Mesendoderm (in vitro differentiated cells): ENCODE data around the gene HAUS1. TPM values are rescaled to one million over a fixed set of nuclear protein-coding genes. Genes with fewer than 3 reads are reported as not detected.

Experiments used
- DNase-seq: peaks from one replicate; pipeline ENCODE4 v3.0.0; 2013
- H2AK5ac ChIP-seq: 2 replicates; pipeline ENCODE4 v1.6.1; 2013; ENCODE audit warnings: low read length, inconsistent platforms
- H2BK120ac ChIP-seq: 2 replicates; pipeline ENCODE4 v1.6.1; 2013; ENCODE audit warnings: low read depth, mild to moderate bottlenecking, low read length, moderate library complexity, mixed read lengths
- H2BK15ac ChIP-seq: replicated peaks from 2 replicates; pipeline ENCODE4 v1.6.1; 2013; ENCODE audit warnings: low read depth, mild to moderate bottlenecking, moderate library complexity
- H2BK5ac ChIP-seq: 2 replicates; pipeline ENCODE4 v1.6.1; 2013; ENCODE audit warnings: low read length, inconsistent platforms
- H3K18ac ChIP-seq: 2 replicates; pipeline ENCODE4 v1.6.1; 2013; ENCODE audit warnings: mild to moderate bottlenecking, low read length, mixed read lengths
- H3K23ac ChIP-seq: one replicate; pipeline ENCODE4 v1.6.1; 2013; ENCODE audit warnings: low read length
- H3K27ac ChIP-seq: 2 replicates; pipeline ENCODE4 v1.5.1; 2013; ENCODE audit warnings: low read depth, mild to moderate bottlenecking, inconsistent platforms, low read length, moderate library complexity
- H3K27me3 ChIP-seq: 2 replicates; pipeline ENCODE4 v1.6.1; 2013; ENCODE audit warnings: low read length, control low read depth, mild to moderate bottlenecking, inconsistent platforms; ENCODE audit not compliant: insufficient read depth, poor library complexity
- H3K36me3 ChIP-seq: 2 replicates; pipeline ENCODE4 v1.6.1; 2013; ENCODE audit warnings: low read length, inconsistent platforms; ENCODE audit not compliant: control insufficient read depth, insufficient read depth
- H3K4ac ChIP-seq: one replicate; pipeline ENCODE4 v1.6.1; 2013; ENCODE audit warnings: low read depth, mild to moderate bottlenecking, low read length, moderate library complexity
- H3K4me1 ChIP-seq: 2 replicates; pipeline ENCODE4 v1.6.1; 2013; ENCODE audit warnings: low read depth, low read length, inconsistent platforms; ENCODE audit not compliant: control insufficient read depth
- H3K4me2 ChIP-seq: 2 replicates; pipeline ENCODE4 v1.6.1; 2013; ENCODE audit warnings: low read length
- H3K4me3 ChIP-seq: 2 replicates; pipeline ENCODE4 v1.5.1; 2013; ENCODE audit warnings: mild to moderate bottlenecking, low read length
- H3K56ac ChIP-seq: one replicate; pipeline ENCODE4 v1.6.1; 2013; ENCODE audit warnings: low read length
- H3K79me1 ChIP-seq: 2 replicates; pipeline ENCODE4 v1.6.1; 2013; ENCODE audit warnings: low read length, inconsistent platforms
- H3K79me2 ChIP-seq: 2 replicates; pipeline ENCODE4 v1.6.1; 2013; ENCODE audit warnings: mild to moderate bottlenecking, low read length; ENCODE audit not compliant: control insufficient read depth, insufficient read depth
- H3K9ac ChIP-seq: 2 replicates; pipeline ENCODE4 v1.6.1; 2013; ENCODE audit warnings: low read length, inconsistent platforms
- H4K5ac ChIP-seq: one replicate; pipeline ENCODE4 v1.6.1; 2013; ENCODE audit warnings: low read length
- H4K8ac ChIP-seq: one replicate; pipeline ENCODE4 v1.6.1; 2013; ENCODE audit warnings: low read depth, mild to moderate bottlenecking, control low read depth, low read length, moderate library complexity
- WGBS: extraction: QIAGEN DNeasy Blood & Tissue Kit; methylation state at CpG from one replicate; pipeline ENCODE4 v1.1.7; 2013; ENCODE audit warnings: low lambda C conversion rate, missing lambda C conversion rate; ENCODE audit not compliant: insufficient coverage; ENCODE audit errors: extremely low coverage; 5-methylcytosine and 5-hydroxymethylcytosine counted together
- small RNA-seq: library from polyadenylated mRNA; stranded (forward); fragments of <200 nt; extraction: miRNeasy Mini kit (QIAGEN cat#:217004); gene quantifications from one replicate; pipeline ENCODE3, GENCODE V24; 2013; ENCODE audit not compliant: insufficient read depth

Gene HAUS1

DNA sequence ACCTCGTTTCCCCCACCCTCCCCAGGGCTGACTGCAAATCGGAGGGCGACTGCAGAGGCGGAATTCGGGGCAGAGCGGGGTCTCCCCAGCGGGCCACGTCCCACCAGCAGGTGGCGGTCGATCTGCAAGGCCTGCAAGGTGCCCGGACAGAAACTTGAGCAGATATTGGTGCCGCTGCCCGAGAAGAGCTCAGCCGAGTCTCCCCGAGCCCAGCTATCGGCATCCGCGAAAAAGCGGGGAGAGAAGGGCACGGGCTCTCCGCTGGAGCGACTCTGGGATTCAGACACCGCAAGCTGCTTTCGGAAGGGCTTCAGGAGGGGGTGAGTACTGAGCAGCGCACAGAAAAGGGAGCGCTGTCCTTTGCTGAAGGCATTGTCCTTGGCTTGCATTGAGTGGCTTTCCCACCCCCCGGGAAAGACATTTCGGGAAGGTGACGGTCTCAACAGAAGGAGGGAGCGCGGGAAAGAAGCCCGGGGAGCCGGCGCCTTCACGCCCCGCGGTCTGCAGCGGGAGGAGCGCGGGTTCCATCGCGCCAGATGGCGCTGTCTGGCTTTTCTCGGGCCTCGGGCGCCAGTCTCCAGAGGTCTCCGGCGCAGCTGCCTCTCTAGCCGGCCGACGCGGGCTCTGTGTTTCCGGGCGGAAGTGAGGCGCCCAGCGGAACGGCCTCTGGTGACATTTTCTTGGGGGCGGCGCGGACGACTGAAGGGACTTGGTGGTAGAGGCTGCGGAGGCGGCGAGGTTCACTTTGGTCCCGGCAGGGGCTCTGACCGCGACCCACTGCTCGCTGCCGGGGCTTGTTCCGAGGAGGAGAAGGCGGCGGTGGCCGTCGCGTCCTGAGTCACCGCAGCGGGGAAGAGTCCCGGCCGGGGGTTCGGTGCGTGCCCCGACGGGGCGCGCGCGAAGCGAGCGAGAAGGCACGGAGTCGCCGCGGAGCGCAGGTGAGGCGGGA is 69.5 kb downstream of the HAUS1 start:
- peaks cover 4% of the 10 kb centered on the region for H3K79me1 ChIP-seq
- H3K27ac ChIP-seq: peak overlapping the region; percentile 60
- H3K4ac ChIP-seq: peak overlapping the region; percentile 74
- peak; percentile 98 for DNase-seq
- no peak overlapping the region for H4K5ac ChIP-seq
- H3K36me3 ChIP-seq: no peaks in the 10 kb centered on the region
- peak overlapping the region; percentile 43 for H3K4me2 ChIP-seq
- H2AK5ac ChIP-seq: no peak overlapping the region
- H3K27me3 ChIP-seq: no peaks in the 10 kb centered on the region
- H3K18ac ChIP-seq: peak overlapping the region; percentile 41
- H2BK5ac ChIP-seq: no peak overlapping the region
- peak overlapping the region; percentile 86 for H3K4me3 ChIP-seq
- peak overlapping the region; percentile 9 for H2BK120ac ChIP-seq
- H3K4me1 ChIP-seq: no peaks in the 10 kb centered on the region
- H3K23ac ChIP-seq: no peak overlapping the region
- no CpG with 5 or more reads among the region's 95 CpGs for WGBS
- H3K56ac ChIP-seq: peak overlapping the region; percentile 97
- H3K79me2 ChIP-seq: peaks cover 27% of the 10 kb centered on the region
- no peak overlapping the region for H4K8ac ChIP-seq
- H3K9ac ChIP-seq: peak overlapping the region; percentile 83
- no peak overlapping the region for H2BK15ac ChIP-seq

DNA sequence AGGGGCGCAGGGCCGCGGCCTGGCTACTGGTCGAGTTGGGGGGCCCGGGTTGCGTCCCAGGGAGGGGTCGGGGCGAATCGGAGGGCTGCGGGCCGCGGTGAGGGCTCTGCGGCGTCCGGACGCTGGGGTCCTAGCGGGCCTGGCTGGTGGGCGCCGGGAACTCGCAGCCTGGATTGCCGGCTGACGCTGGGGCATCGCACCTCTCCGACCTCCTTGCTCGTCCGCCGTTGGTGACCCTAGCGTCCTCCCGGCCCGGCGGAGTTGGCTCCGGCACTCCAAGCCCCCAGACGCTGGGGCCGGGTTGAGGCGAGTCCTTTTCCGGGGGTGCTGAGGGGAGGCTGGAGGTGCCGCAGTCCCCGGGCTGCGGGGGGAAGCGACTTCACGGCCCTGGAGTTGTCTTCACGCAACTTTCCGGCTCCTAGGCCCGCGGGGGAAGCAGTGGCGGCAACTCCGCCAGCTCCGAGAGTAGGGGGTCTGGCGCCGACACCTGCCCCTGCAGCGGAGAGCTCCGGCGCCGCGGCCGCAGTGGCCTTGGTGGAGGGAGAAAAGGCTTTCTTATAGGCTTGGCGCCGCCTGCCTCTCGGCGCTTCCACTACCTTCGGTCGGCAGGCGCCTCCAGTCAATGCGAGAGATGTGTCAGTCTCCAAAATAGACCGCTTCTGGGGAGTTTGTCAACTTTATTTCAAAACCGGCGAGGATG is 70.3 kb downstream of the HAUS1 start:
- peak overlapping the region; percentile 5 for H3K4ac ChIP-seq
- peak; percentile 71 for DNase-seq
- H2BK5ac ChIP-seq: no peak overlapping the region
- H3K79me1 ChIP-seq: peaks cover 4% of the 10 kb centered on the region
- peak overlapping the region; percentile 60 for H3K27ac ChIP-seq
- H2AK5ac ChIP-seq: no peak overlapping the region
- H3K18ac ChIP-seq: peak overlapping the region; percentile 33
- no peaks in the 10 kb centered on the region for H3K4me1 ChIP-seq
- no peaks in the 10 kb centered on the region for H3K36me3 ChIP-seq
- peak overlapping the region; percentile 83 for H3K9ac ChIP-seq
- no peak overlapping the region for H4K8ac ChIP-seq
- H4K5ac ChIP-seq: no peak overlapping the region
- no peak overlapping the region for H2BK120ac ChIP-seq
- peak overlapping the region; percentile 97 for H3K56ac ChIP-seq
- H3K4me2 ChIP-seq: peak overlapping the region; percentile 62
- H2BK15ac ChIP-seq: no peak overlapping the region
- peak overlapping the region; percentile 86 for H3K4me3 ChIP-seq
- H3K23ac ChIP-seq: peak overlapping the region; percentile 89
- H3K27me3 ChIP-seq: no peaks in the 10 kb centered on the region
- H3K79me2 ChIP-seq: peaks cover 29% of the 10 kb centered on the region
- no CpG with 5 or more reads among the region's 67 CpGs for WGBS

DNA sequence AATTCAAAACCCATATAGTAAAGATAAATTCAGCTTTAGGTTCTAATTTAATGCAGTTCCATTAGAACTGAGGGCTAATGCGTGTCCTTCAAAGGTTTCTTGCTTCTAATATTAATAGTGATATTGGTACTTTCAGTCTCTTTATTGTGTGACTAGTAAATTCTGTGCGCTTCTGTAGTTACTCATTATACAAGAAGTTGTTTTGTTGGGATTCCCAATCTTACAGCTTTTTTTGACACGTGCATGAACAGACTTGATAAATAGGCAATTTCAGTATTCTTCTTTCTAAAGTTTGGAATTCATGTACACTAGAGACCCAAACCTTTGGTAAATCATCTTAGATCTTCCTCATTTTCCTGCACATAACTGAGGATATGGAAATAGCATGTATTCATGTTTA is 71.8 kb downstream of the HAUS1 start:
- Histone ChIP-seq H4K5ac (no peak overlapping the region), H3K18ac (no peak overlapping the region), H2AK5ac (no peak overlapping the region), H3K56ac (no peak overlapping the region), H3K9ac (no peak overlapping the region), H2BK120ac (no peak overlapping the region), H3K79me2 (peaks cover 33% of the 10 kb centered on the region), H3K27me3 (no peaks in the 10 kb centered on the region), H3K4ac (no peak overlapping the region), H2BK5ac (no peak overlapping the region), H2BK15ac (no peak overlapping the region), H4K8ac (no peak overlapping the region), H3K4me1 (no peaks in the 10 kb centered on the region), H3K36me3 (no peaks in the 10 kb centered on the region), H3K23ac (no peak overlapping the region), H3K79me1 (peaks cover 4% of the 10 kb centered on the region), H3K4me2 (no peak overlapping the region), H3K4me3 (no peak overlapping the region), H3K27ac (no peak overlapping the region)
- no CpG with 5 or more reads among the region's 3 CpGs for WGBS
- no peak for DNase-seq

Small RNA genes within 50 kb of the gene (small RNA-seq; reads per million reads assigned to genes)
- gene RNU6-1278P (not detected), gene RNY4P37 (not detected)
